Keratinocyte (primary cell): ENCODE results near the gene SLC35E2B.
"Not testable (repeated sequence)": the region's sequence is repeated elsewhere in the genome, so short reads cannot be mapped to it uniquely, and the experiment has no call there.

Experiments used
- CTCF ChIP-seq, 3 experiments: IDR thresholded peaks in 1 of 3; conservative IDR thresholded peaks in 1 of 3; optimal IDR thresholded peaks in 1 of 3; 2 replicates in 2 of 3; 3 replicates in 1 of 3; pipeline versions ENCODE3 to v1.5.1; 2011; ENCODE audit warnings: low read length in 3 of 3, mild to moderate bottlenecking in 3 of 3, moderate library complexity in 2 of 3, control low read depth in 1 of 3, inconsistent platforms in 1 of 3; ENCODE audit not compliant: insufficient read depth in 2 of 3; ENCODE audit errors: extremely low read depth in 1 of 3
- EZH2 ChIP-seq: IDR thresholded peaks from one replicate; pipeline ENCODE4 v1.6.1; 2012; ENCODE audit warnings: inconsistent platforms, mild to moderate bottlenecking, low read length, moderate library complexity

GRCh38 chr1:1700067-1700466 lies 7.5 kb upstream of the SLC35E2B start:
- not testable (repeated sequence) for TF ChIP-seq CTCF (optimal IDR thresholded peaks at IDR 0.05 in 1 of 3, IDR thresholded peaks at IDR 0.05 in 1 of 3, conservative IDR thresholded peaks at IDR 0.05 in 1 of 3; ENCODE audit: extremely low read depth in 1 of 3, insufficient read depth in 2 of 3, low read length in 3 of 3); EZH2
